Pulmonary artery endothelial cell (primary cell): ENCODE data around the gene TMEM126A. TPM values are rescaled to one million over a fixed set of nuclear protein-coding genes. Genes with fewer than 3 reads are reported as not detected.
"Not testable (repeated sequence)": the region's sequence is repeated elsewhere in the genome, so short reads cannot be mapped to it uniquely, and the experiment has no call there.

Experiments used
- DNase-seq: peaks from one replicate; pipeline ENCODE4 v3.0.0-alpha.2; 2011; ENCODE audit warnings: low read depth, low spot score
- total RNA-seq: library from RNA; depleted of rRNA; stranded (reverse); fragments of >200 nt; gene quantifications from 2 replicates; pipeline ENCODE4 v1.2.3, GENCODE V29; 2014

TMEM126A gene
- total RNA-seq, 1 donor from 2014 or later: 48.5 TPM

- no peak for DNase-seq
Measured at GRCh38 chr11:85656777-85657176, 9.0 kb downstream of the TMEM126A start.

GRCh38 chr11:85658180-85658579, 10.4 kb downstream of the TMEM126A start:
- DNase-seq: no peak

GRCh38 chr11:85661972-85662664, 14.4 kb downstream of the TMEM126A start:
- DNase-seq: no peak

- DNase-seq: no peak
Measured at GRCh38 chr11:85663080-85663752, 15.4 kb downstream of the TMEM126A start.

GRCh38 chr11:85663753-85664614, 16.2 kb downstream of the TMEM126A start:
- DNase-seq: no peak

- DNase-seq: peak; percentile 77
Measured at GRCh38 chr11:85664615-85665481, 17.1 kb downstream of the TMEM126A start, which contains the start of gene CREBZF. Gene CREBZF, minus strand, starts transcription at chr11:85665129. Its CDS starts 254 bp downstream, at chr11:85664875.

- DNase-seq: no peak
Measured at GRCh38 chr11:85665733-85666132, 18.0 kb downstream of the TMEM126A start.

- no peak for DNase-seq
Measured at GRCh38 chr11:85666687-85667086, 18.9 kb downstream of the TMEM126A start.

- DNase-seq: no peak
Measured at GRCh38 chr11:85668157-85668556, 20.4 kb downstream of the TMEM126A start.

GRCh38 chr11:85670949-85671663, 23.3 kb downstream of the TMEM126A start:
- DNase-seq: not testable (repeated sequence)

GRCh38 chr11:85672105-85672902, 24.5 kb downstream of the TMEM126A start:
- no peak for DNase-seq

- DNase-seq: no peak
Measured at GRCh38 chr11:85673393-85673792, 25.6 kb downstream of the TMEM126A start.

- no peak for DNase-seq
Measured at GRCh38 chr11:85679576-85679975, 31.8 kb downstream of the TMEM126A start.

GRCh38 chr11:85680897-85681296, 33.1 kb downstream of the TMEM126A start:
- DNase-seq: no peak

- no peak for DNase-seq
Measured at GRCh38 chr11:85682330-85683305, 34.9 kb downstream of the TMEM126A start.

GRCh38 chr11:85685125-85685819, 37.5 kb downstream of the TMEM126A start:
- DNase-seq: no peak

GRCh38 chr11:85685820-85686459, 38.2 kb downstream of the TMEM126A start, which contains the start of gene CCDC89:
Gene CCDC89, minus strand, starts transcription at chr11:85686195. Its CDS starts 65 bp downstream, at chr11:85686130.
- no peak for DNase-seq
